ENCODE data around the gene PVALEF. TPM values are rescaled to one million over a fixed set of nuclear protein-coding genes. Genes with fewer than 3 reads are reported as not detected.
A peak's percentile ranks its signal among the peaks of the same experiment; 100 is the strongest.

Gene PVALEF
- not detected for total RNA-seq

- Histone ChIP-seq H3K9me3 (no peaks in the 10 kb centered on the region), H3K27ac (no peak within 1 kb of the TSS)
- intact Hi-C loops (cut with DNase I; ENCODE audit: low total_unique reads), result no loop called here
These were observed at the start of gene PVALEF for GRCh38 chr17:81165246-81166032. Gene PVALEF (plus strand): TSS chr17:81165507. CDS start chr17:81181227, 15,720 bp downstream.

GRCh38 chr17:81115749-81116464 is 49.4 kb upstream of the PVALEF start:
- no peaks in the 10 kb centered on the region for H3K4me1 ChIP-seq
- no peak for TF ChIP-seq POLR2A (IDR thresholded peaks at IDR 0.05)
- TF ChIP-seq CTCF (IDR thresholded peaks at IDR 0.05 in 4 of 5, conservative IDR thresholded peaks at IDR 0.05 in 1 of 5), result no peak
- no peak for DNase-seq
- no peaks in the 10 kb centered on the region for H3K36me3 ChIP-seq
- no peak overlapping the region for H3K27ac ChIP-seq
- in situ Hi-C loops (cut with MboI; ENCODE audit: low sequenced_read_pairs in 4 of 4), result no loop called here
- no peak for ATAC-seq
- intact Hi-C loops (cut with DNase I; ENCODE audit: low total_unique reads), result no loop called here
- H3K27me3 ChIP-seq, result no peaks in the 10 kb centered on the region
- no peaks in the 10 kb centered on the region for H3K9me3 ChIP-seq
- no peak overlapping the region for H3K4me3 ChIP-seq

More at GRCh38 chr17:81165246-81166032, at the start of gene PVALEF:
- ATAC-seq (no peak), DNase-seq (no peak)
- no peak for TF ChIP-seq POLR2A (IDR thresholded peaks at IDR 0.05)
- no peak for TF ChIP-seq CTCF (IDR thresholded peaks at IDR 0.05 in 4 of 5, conservative IDR thresholded peaks at IDR 0.05 in 1 of 5)
- peaks cover 0 to 3% of the 10 kb centered on the region in 2 donors for H3K4me1 ChIP-seq
- H3K36me3 ChIP-seq, result no peaks in the 10 kb centered on the region
- in situ Hi-C loops (cut with MboI; ENCODE audit: low sequenced_read_pairs in 4 of 4), result no loop called here
- peak within 1 kb of the TSS; percentile 27 to 47 (median 36) for H3K4me3 ChIP-seq
- peaks cover 17 to 29% (median 23%) of the 10 kb centered on the region in 3 donors for H3K27me3 ChIP-seq

- in situ Hi-C loops (cut with MboI; ENCODE audit: low sequenced_read_pairs in 4 of 4) (no loop called here), intact Hi-C loops (cut with DNase I; ENCODE audit: low total_unique reads) (no loop called here)
- Histone ChIP-seq H3K9me3 (no peaks in the 10 kb centered on the region), H3K4me3 (no peak overlapping the region), H3K27me3 (no peaks in the 10 kb centered on the region), H3K27ac (no peak overlapping the region), H3K36me3 (no peaks in the 10 kb centered on the region), H3K4me1 (no peaks in the 10 kb centered on the region)
- no peak for ATAC-seq
- DNase-seq, result no peak
- TF ChIP-seq POLR2A (IDR thresholded peaks at IDR 0.05), result no peak
- TF ChIP-seq CTCF (IDR thresholded peaks at IDR 0.05 in 4 of 5, conservative IDR thresholded peaks at IDR 0.05 in 1 of 5), result no peak
These were observed 48.6 kb upstream of the PVALEF start for GRCh38 chr17:81116704-81117103.

GRCh38 chr17:81117672-81118198 is 47.6 kb upstream of the PVALEF start:
- in situ Hi-C loops (cut with MboI; ENCODE audit: low sequenced_read_pairs in 4 of 4) (no loop called here), intact Hi-C loops (cut with DNase I; ENCODE audit: low total_unique reads) (no loop called here)
- no peak overlapping the region for H3K4me3 ChIP-seq
- TF ChIP-seq POLR2A (IDR thresholded peaks at IDR 0.05) (no peak), CTCF (IDR thresholded peaks at IDR 0.05 in 4 of 5, conservative IDR thresholded peaks at IDR 0.05 in 1 of 5) (no peak)
- H3K9me3 ChIP-seq, result no peaks in the 10 kb centered on the region
- no peaks in the 10 kb centered on the region for H3K27me3 ChIP-seq
- no peak for ATAC-seq
- no peak overlapping the region for H3K27ac ChIP-seq
- H3K4me1 ChIP-seq, result no peaks in the 10 kb centered on the region
- DNase-seq, result no peak
- no peaks in the 10 kb centered on the region for H3K36me3 ChIP-seq
